OCI-LY3 (cell line): ENCODE measurements around the gene NLRC5.

Experiments used
- H2AFZ ChIP-seq: fragments of 200-600, 300-600 bp; shearing (Covaris generic); 2 replicates; pipeline ENCODE4 v1.6.0; 2014; ENCODE audit warnings: antibody characterized with exemption, low read depth, low read length
- H3K27ac ChIP-seq: fragments of 200-600, 300-600 bp; sonication (generic); 2 replicates; pipeline ENCODE4 v1.5.1; 2014; ENCODE audit warnings: mild to moderate bottlenecking, low read length, moderate library complexity, mixed read lengths
- H3K27me3 ChIP-seq: fragments of 200-600, 300-600 bp; sonication (generic); 2 replicates; pipeline ENCODE4 v1.6.1; 2014; ENCODE audit warnings: low read depth, low read length, mixed read lengths
- H3K36me3 ChIP-seq: fragments of 200-600, 300-600 bp; sonication (generic); replicated peaks from 2 replicates; pipeline ENCODE3; 2014; ENCODE audit warnings: low read depth, low read length, mixed read lengths
- H3K4me1 ChIP-seq: fragments of 300-600, 200-600 bp; sonication (generic); 2 replicates; pipeline ENCODE4 v1.6.1; 2014; ENCODE audit warnings: low read length, mixed read lengths
- H3K4me2 ChIP-seq: fragments of 200-600, 300-600 bp; sonication (generic); 2 replicates; pipeline ENCODE4 v1.6.1; 2014; ENCODE audit warnings: low read length, mixed read lengths
- H3K4me3 ChIP-seq: fragments of 300-600, 200-600 bp; sonication (generic); 2 replicates; pipeline ENCODE4 v1.5.1; 2014; ENCODE audit warnings: antibody characterized with exemption, mild to moderate bottlenecking, low read length, moderate library complexity
- H3K79me2 ChIP-seq: fragments of 300-600, 200-600 bp; shearing (Covaris generic); 2 replicates; pipeline ENCODE4 v1.6.1; 2014; ENCODE audit warnings: mild to moderate bottlenecking, low read length, mixed read lengths
- H3K9ac ChIP-seq: fragments of 300-600, 200-600 bp; shearing (Covaris generic); 2 replicates; pipeline ENCODE4 v1.6.0; 2014; ENCODE audit warnings: mild to moderate bottlenecking, low read length, moderate library complexity
- H3K9me3 ChIP-seq: fragments of 200-600, 300-600 bp; shearing (Covaris generic); 2 replicates; pipeline ENCODE4 v1.6.1; 2014; ENCODE audit warnings: low read length, mixed read lengths; ENCODE audit not compliant: insufficient read depth
- H4K20me1 ChIP-seq: fragments of 200-600, 300-600 bp; sonication (generic); 2 replicates; pipeline ENCODE4 v1.6.1; 2016; ENCODE audit warnings: low read length, mixed read lengths; ENCODE audit not compliant: insufficient read depth
- CTCF ChIP-seq: fragments of 200-600, 300-600 bp; sonication (generic); IDR thresholded peaks from 2 replicates; pipeline ENCODE4 v1.5.1; 2014; ENCODE audit warnings: antibody characterized with exemption, low read length, low read depth
- EZH2phosphoT487 ChIP-seq: fragments of 200-600 bp; shearing (Covaris generic); IDR thresholded peaks from 2 replicates; pipeline ENCODE4 v1.6.1; 2018; ENCODE audit warnings: antibody characterized with exemption, mixed run types, low read depth

Gene NLRC5

GRCh38 chr16:57130950-57131321 lies 141.6 kb downstream of the NLRC5 start:
- Histone ChIP-seq H3K9ac (no peak overlapping the region), H3K27ac (no peak overlapping the region), H3K79me2 (no peaks in the 10 kb centered on the region), H3K4me3 (no peak overlapping the region), H3K36me3 (no peaks in the 10 kb centered on the region), H2AFZ (no peak overlapping the region), H3K9me3 (no peaks in the 10 kb centered on the region), H3K4me2 (no peak overlapping the region), H4K20me1 (no peaks in the 10 kb centered on the region), H3K27me3 (no peaks in the 10 kb centered on the region), H3K4me1 (peaks cover 33% of the 10 kb centered on the region)
- no peak for TF ChIP-seq EZH2phosphoT487
- TF ChIP-seq CTCF: no peak

DNA sequence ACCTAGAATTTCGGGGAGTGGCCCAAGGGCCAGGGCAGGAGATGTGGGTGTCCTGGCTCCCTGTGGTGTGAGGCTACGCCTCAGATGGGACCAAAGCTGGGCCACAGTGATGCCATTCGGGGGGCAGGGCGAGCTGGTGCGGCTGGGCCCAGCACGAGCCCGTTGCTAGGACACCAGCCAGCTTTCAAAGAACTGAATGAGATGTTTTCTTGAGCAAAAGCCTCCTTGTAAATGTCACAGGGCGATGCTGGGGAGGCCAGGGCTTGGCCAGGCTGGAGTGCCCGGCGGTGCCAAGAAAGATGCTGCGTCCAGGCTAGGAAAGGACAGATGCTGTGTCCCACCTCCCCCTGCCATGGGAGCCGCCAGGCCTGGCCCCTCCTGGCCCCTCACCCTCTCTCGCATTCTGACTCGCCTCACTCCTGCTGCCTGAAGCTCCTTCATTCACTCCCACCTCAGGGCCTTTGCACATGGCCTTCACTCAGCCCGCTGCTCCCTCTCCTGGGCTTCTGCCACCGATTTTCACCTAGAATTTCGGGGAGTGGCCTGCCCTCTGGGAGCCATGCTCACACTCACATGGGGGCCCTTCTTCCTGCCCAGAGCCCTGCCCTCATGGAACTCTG lies 142.1 kb downstream of the NLRC5 start:
- peaks cover 33% of the 10 kb centered on the region for H3K4me1 ChIP-seq
- no peak overlapping the region for H3K4me2 ChIP-seq
- no peak overlapping the region for H2AFZ ChIP-seq
- H4K20me1 ChIP-seq: no peaks in the 10 kb centered on the region
- TF ChIP-seq EZH2phosphoT487: no peak
- no peak for TF ChIP-seq CTCF
- H3K79me2 ChIP-seq: no peaks in the 10 kb centered on the region
- no peak overlapping the region for H3K9ac ChIP-seq
- no peaks in the 10 kb centered on the region for H3K9me3 ChIP-seq
- H3K4me3 ChIP-seq: no peak overlapping the region
- H3K27ac ChIP-seq: no peak overlapping the region
- H3K36me3 ChIP-seq: no peaks in the 10 kb centered on the region
- no peaks in the 10 kb centered on the region for H3K27me3 ChIP-seq

GRCh38 chr16:57132470-57132869 lies 143.1 kb downstream of the NLRC5 start:
- Histone ChIP-seq H4K20me1 (no peaks in the 10 kb centered on the region), H3K9ac (no peak overlapping the region), H3K9me3 (no peaks in the 10 kb centered on the region), H3K4me2 (no peak overlapping the region), H3K36me3 (no peaks in the 10 kb centered on the region), H3K79me2 (no peaks in the 10 kb centered on the region), H3K4me3 (no peak overlapping the region), H3K27me3 (no peaks in the 10 kb centered on the region), H3K27ac (no peak overlapping the region), H3K4me1 (peaks cover 33% of the 10 kb centered on the region), H2AFZ (no peak overlapping the region)
- no peak for TF ChIP-seq EZH2phosphoT487
- TF ChIP-seq CTCF: no peak

- no peaks in the 10 kb centered on the region for H4K20me1 ChIP-seq
- H3K4me3 ChIP-seq: no peak overlapping the region
- H3K27me3 ChIP-seq: no peaks in the 10 kb centered on the region
- H3K79me2 ChIP-seq: no peaks in the 10 kb centered on the region
- H2AFZ ChIP-seq: no peak overlapping the region
- H3K9ac ChIP-seq: no peak overlapping the region; the same call in 1 of the 2 replicates
- no peaks in the 10 kb centered on the region for H3K9me3 ChIP-seq
- no peaks in the 10 kb centered on the region for H3K36me3 ChIP-seq
- TF ChIP-seq EZH2phosphoT487 (no peak), CTCF (no peak)
- peak overlapping the region; percentile 38; the same call in 1 of the 2 replicates for H3K27ac ChIP-seq
- H3K4me1 ChIP-seq: peaks cover 33% of the 10 kb centered on the region
- H3K4me2 ChIP-seq: peak overlapping the region; percentile 74; the same call in 1 of the 2 replicates
Observed at GRCh38 chr16:57133031-57133430, 143.7 kb downstream of the NLRC5 start.
